BE2C (cell line): ENCODE measurements around the gene GABBR2.

ENCODE experiments used
- DNase-seq: peaks from one replicate; pipeline ENCODE4 v3.0.0-alpha.2; 2020
- H3K27me3 ChIP-seq: fragments of 250-450 bp; sonication (Bioruptor Pico); 2 replicates; pipeline ENCODE4 v1.5.1; 2020; ENCODE audit warnings: mild to moderate bottlenecking
- H3K36me3 ChIP-seq: fragments of 250-450 bp; sonication (Bioruptor Pico); 2 replicates; pipeline ENCODE4 v1.5.1; 2020; ENCODE audit warnings: mild to moderate bottlenecking
- H3K4me1 ChIP-seq: fragments of 250-450 bp; sonication (Bioruptor Pico); 2 replicates; pipeline ENCODE4 v1.5.1; 2020
- H3K4me3 ChIP-seq: 2 replicates; pipeline ENCODE4 v1.5.1; 2011; ENCODE audit warnings: low read depth, low read length
- H3K9me3 ChIP-seq: fragments of 250-450 bp; sonication (Bioruptor Pico); 2 replicates; pipeline ENCODE4 v1.5.1; 2020
- TF ChIP-seq, protein P1 (sequence below): IDR thresholded peaks from 2 replicates; pipeline ENCODE4 v1.5.1; 2012; ENCODE audit warnings: mild to moderate bottlenecking, low read depth, low read length

Gene GABBR2

DNA sequence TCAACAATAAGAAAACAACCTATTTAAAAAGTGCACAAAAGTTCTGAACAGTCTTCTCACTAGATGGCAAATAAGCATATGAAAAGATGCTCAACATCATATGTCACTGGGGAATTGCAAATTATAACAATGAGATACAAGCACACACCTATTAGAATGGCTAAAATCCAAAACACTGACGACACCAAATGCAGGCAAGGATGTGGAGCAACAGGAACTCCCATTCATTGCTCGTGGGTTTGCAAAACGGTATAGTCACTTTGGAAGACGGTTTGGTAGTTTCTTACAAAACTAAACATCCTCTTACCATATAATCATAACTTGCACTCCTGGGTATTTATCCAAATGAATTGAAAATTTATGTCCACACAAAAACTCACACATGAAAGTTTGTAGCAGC lies 352.4 kb downstream of the GABBR2 start:
- no peaks in the 10 kb centered on the region for H3K36me3 ChIP-seq
- TF ChIP-seq, protein P1, sequence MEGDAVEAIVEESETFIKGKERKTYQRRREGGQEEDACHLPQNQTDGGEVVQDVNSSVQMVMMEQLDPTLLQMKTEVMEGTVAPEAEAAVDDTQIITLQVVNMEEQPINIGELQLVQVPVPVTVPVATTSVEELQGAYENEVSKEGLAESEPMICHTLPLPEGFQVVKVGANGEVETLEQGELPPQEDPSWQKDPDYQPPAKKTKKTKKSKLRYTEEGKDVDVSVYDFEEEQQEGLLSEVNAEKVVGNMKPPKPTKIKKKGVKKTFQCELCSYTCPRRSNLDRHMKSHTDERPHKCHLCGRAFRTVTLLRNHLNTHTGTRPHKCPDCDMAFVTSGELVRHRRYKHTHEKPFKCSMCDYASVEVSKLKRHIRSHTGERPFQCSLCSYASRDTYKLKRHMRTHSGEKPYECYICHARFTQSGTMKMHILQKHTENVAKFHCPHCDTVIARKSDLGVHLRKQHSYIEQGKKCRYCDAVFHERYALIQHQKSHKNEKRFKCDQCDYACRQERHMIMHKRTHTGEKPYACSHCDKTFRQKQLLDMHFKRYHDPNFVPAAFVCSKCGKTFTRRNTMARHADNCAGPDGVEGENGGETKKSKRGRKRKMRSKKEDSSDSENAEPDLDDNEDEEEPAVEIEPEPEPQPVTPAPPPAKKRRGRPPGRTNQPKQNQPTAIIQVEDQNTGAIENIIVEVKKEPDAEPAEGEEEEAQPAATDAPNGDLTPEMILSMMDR: no peak
- DNase-seq: no peak
- H3K9me3 ChIP-seq: no peaks in the 10 kb centered on the region
- no peak overlapping the region for H3K4me3 ChIP-seq
- H3K27me3 ChIP-seq: peaks cover 7% of the 10 kb centered on the region
- no peaks in the 10 kb centered on the region for H3K4me1 ChIP-seq

- H3K4me3 ChIP-seq: no peak overlapping the region
- H3K36me3 ChIP-seq: no peaks in the 10 kb centered on the region
- TF ChIP-seq, protein P1: no peak
- peaks cover 40% of the 10 kb centered on the region for H3K27me3 ChIP-seq
- no peaks in the 10 kb centered on the region for H3K9me3 ChIP-seq
- no peaks in the 10 kb centered on the region for H3K4me1 ChIP-seq
- DNase-seq: no peak
Measured at GRCh38 chr9:98351370-98351769, 357.4 kb downstream of the GABBR2 start.

DNA sequence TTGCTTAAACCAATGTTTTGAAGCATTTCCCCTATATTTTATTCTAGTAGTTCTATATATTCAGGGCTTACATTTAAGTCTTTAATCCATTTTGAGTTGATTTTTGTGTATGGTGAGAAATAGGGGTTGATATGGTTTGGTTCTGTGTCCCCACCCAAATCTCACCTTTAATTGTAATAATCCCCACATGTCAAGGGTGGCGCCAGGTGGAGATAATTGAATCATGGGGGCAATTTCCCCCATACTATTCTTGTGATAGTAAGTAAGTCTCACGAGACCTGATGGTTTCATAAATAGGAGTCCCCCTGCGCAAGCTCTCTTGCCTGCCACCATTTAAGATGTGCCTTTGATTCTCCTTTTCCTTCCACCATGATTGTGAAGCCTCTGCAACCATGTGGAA lies 361.1 kb downstream of the GABBR2 start:
- no peaks in the 10 kb centered on the region for H3K36me3 ChIP-seq
- H3K4me1 ChIP-seq: no peaks in the 10 kb centered on the region
- TF ChIP-seq, protein P1: no peak
- no peak overlapping the region for H3K4me3 ChIP-seq
- H3K27me3 ChIP-seq: peaks cover 68% of the 10 kb centered on the region
- H3K9me3 ChIP-seq: no peaks in the 10 kb centered on the region
- DNase-seq: no peak

GRCh38 chr9:98345011-98345410 lies 363.7 kb downstream of the GABBR2 start:
- no peak for DNase-seq
- H3K4me1 ChIP-seq: no peaks in the 10 kb centered on the region; the same call in 1 of the 2 replicates
- TF ChIP-seq, protein P1: no peak

GRCh38 chr9:98344581-98344980 lies 364.2 kb downstream of the GABBR2 start:
- no peak overlapping the region for H3K4me3 ChIP-seq
- H3K36me3 ChIP-seq: no peaks in the 10 kb centered on the region
- TF ChIP-seq, protein P1: no peak
- H3K27me3 ChIP-seq: peaks cover 55% of the 10 kb centered on the region
- H3K4me1 ChIP-seq: no peaks in the 10 kb centered on the region; the same call in 1 of the 2 replicates
- H3K9me3 ChIP-seq: no peaks in the 10 kb centered on the region
- no peak for DNase-seq

More at GRCh38 chr9:98345011-98345410, 363.7 kb downstream of the GABBR2 start:
- no peaks in the 10 kb centered on the region for H3K36me3 ChIP-seq
- H3K4me3 ChIP-seq: no peak overlapping the region
- H3K27me3 ChIP-seq: peaks cover 57% of the 10 kb centered on the region
- H3K9me3 ChIP-seq: no peaks in the 10 kb centered on the region

GRCh38 chr9:98342820-98343210 lies 365.9 kb downstream of the GABBR2 start:
- H3K9me3 ChIP-seq: no peaks in the 10 kb centered on the region
- no peaks in the 10 kb centered on the region for H3K36me3 ChIP-seq
- no peak overlapping the region for H3K4me3 ChIP-seq
- TF ChIP-seq, protein P1: no peak
- peaks cover 41% of the 10 kb centered on the region for H3K27me3 ChIP-seq
- H3K4me1 ChIP-seq: no peaks in the 10 kb centered on the region; the same call in 1 of the 2 replicates
- no peak for DNase-seq
